ENCODE measurements around the gene RFNG. TPM values are rescaled to one million over a fixed set of nuclear protein-coding genes. Genes with fewer than 3 reads are reported as not detected.

Gene RFNG
- total and polyA plus RNA-seq, 7 experiments from 2014 or later, result 4.2 to 45.5 (median 28.1) TPM

GRCh38 chr17:82008941-82009405 lies 42.6 kb downstream of the RFNG start:
- intact Hi-C loops (cut with micrococcal nuclease), result no loop called here

GRCh38 chr17:82008258-82008940 lies 43.2 kb downstream of the RFNG start:
- H3K27ac ChIP-seq (ENCODE audit: low read depth, low read length), result no peak overlapping the region
- intact Hi-C loops (cut with micrococcal nuclease), result no loop called here
- H3K27me3 ChIP-seq (ENCODE audit: control insufficient read depth in 2 of 2, insufficient read depth in 2 of 2, low read length in 2 of 2), result no peaks in the 10 kb centered on the region
- Mint-ChIP-seq H3K4me1 (peaks cover 0 to 3% (median 0%) of the 10 kb centered on the region in 7 donors), H3K36me3 (no peaks in the 10 kb centered on the region), H3K4me3 (no peak overlapping the region), H3K9me3 (no peaks in the 10 kb centered on the region), H3K27me3 (no peaks in the 10 kb centered on the region), H3K27ac (no peak overlapping the region)
- no peak for ATAC-seq
- H3K9me3 ChIP-seq (ENCODE audit: control insufficient read depth in 2 of 3, low read length in 3 of 3), result no peaks in the 10 kb centered on the region
- H3K36me3 ChIP-seq (ENCODE audit: control insufficient read depth in 2 of 3, insufficient read depth in 3 of 3, low read length in 3 of 3), result peaks cover 0 to 10% (median 0%) of the 10 kb centered on the region in 3 experiments
- H3K4me3 ChIP-seq (ENCODE audit: low read length), result no peak overlapping the region
- no peak for DNase-seq
- ChIA-PET POLR2A (interaction anchor here (0.5 to 0.7 kb wide), 2 partner anchors 11 to 145 kb away, joined by 3 read pairs; no protein-coding TSS in a partner anchor), CTCF (no interaction called here)
- H3K4me1 ChIP-seq (ENCODE audit: control insufficient read depth in 2 of 2, insufficient read depth in 2 of 2, low read length in 2 of 2), result no peaks in the 10 kb centered on the region

More at GRCh38 chr17:82008941-82009405, 42.6 kb downstream of the RFNG start:
- Mint-ChIP-seq H3K4me1 (peaks cover 0 to 3% (median 0%) of the 10 kb centered on the region in 7 donors), H3K27ac (no peak overlapping the region), H3K36me3 (no peaks in the 10 kb centered on the region), H3K4me3 (no peak overlapping the region), H3K9me3 (no peaks in the 10 kb centered on the region), H3K27me3 (no peaks in the 10 kb centered on the region)
- Histone ChIP-seq H3K4me1 (ENCODE audit: control insufficient read depth in 2 of 2, insufficient read depth in 2 of 2, low read length in 2 of 2) (no peaks in the 10 kb centered on the region), H3K27me3 (ENCODE audit: control insufficient read depth in 2 of 2, insufficient read depth in 2 of 2, low read length in 2 of 2) (no peaks in the 10 kb centered on the region), H3K36me3 (ENCODE audit: control insufficient read depth in 2 of 3, insufficient read depth in 3 of 3, low read length in 3 of 3) (peaks cover 0 to 10% (median 0%) of the 10 kb centered on the region in 3 experiments), H3K27ac (ENCODE audit: low read depth, low read length) (no peak overlapping the region), H3K4me3 (ENCODE audit: low read length) (no peak overlapping the region), H3K9me3 (ENCODE audit: control insufficient read depth in 2 of 3, low read length in 3 of 3) (no peaks in the 10 kb centered on the region)
- ATAC-seq (no peak), DNase-seq (no peak)
- ChIA-PET POLR2A (interaction anchor here (0.5 to 0.7 kb wide), 2 partner anchors 12 to 145 kb away, joined by 3 read pairs; no protein-coding TSS in a partner anchor), CTCF (no interaction called here)

DNA sequence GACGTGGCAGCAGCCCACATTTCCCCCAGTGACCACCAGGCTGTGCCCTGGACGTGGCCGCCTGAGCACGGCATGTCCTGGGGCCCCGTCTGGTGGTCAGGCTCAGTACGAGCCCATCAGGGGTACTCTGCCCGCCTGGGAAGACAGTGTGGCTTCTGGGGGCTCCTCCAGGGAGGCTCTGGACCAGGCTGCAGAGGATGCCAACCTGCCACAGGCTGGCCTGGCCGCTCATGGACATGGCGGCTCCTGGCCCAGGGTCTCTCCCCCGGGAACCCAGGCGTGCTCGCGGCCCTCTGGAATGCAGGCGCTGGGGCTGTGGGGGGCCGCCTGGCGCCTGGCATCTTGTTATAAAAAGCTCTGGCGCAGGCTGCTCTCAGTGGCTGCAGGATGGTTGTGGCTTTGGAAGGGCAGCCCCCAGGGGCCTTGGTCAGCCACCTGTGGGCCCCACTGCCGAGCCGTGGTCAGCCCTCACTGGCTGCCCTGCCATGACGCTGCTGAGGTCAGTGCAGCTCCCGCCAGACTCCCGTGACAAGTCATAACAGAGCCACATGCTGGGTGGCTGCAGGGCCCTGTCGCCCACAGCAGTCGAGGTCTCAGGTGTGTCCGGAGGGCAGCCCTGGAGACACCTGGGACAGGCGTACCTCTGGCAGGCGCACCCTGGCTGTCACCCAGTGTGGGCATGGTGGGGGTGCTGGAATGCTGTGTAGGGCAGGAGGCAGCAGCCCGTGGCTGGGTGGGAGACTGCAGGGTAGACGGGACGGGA lies 43.9 kb downstream of the RFNG start:
- H3K4me1 ChIP-seq (ENCODE audit: control insufficient read depth in 2 of 2, insufficient read depth in 2 of 2, low read length in 2 of 2), result no peaks in the 10 kb centered on the region
- no peak overlapping the region for H3K27ac ChIP-seq (ENCODE audit: low read depth, low read length)
- intact Hi-C loops (cut with micrococcal nuclease), result no loop called here
- POLR2A ChIA-PET, result no interaction called here
- H3K9me3 ChIP-seq (ENCODE audit: control insufficient read depth in 2 of 3, low read length in 3 of 3), result no peaks in the 10 kb centered on the region
- Mint-ChIP-seq H3K4me3 (no peak overlapping the region), H3K9me3 (no peaks in the 10 kb centered on the region), H3K36me3 (no peaks in the 10 kb centered on the region), H3K4me1 (peaks cover 0 to 3% (median 0%) of the 10 kb centered on the region in 7 donors), H3K27me3 (no peaks in the 10 kb centered on the region), H3K27ac (no peak overlapping the region)
- H3K36me3 ChIP-seq (ENCODE audit: control insufficient read depth in 2 of 3, insufficient read depth in 3 of 3, low read length in 3 of 3), result peaks cover 0 to 10% (median 0%) of the 10 kb centered on the region in 3 experiments
- no peaks in the 10 kb centered on the region for H3K27me3 ChIP-seq (ENCODE audit: control insufficient read depth in 2 of 2, insufficient read depth in 2 of 2, low read length in 2 of 2)
- no peak overlapping the region for H3K4me3 ChIP-seq (ENCODE audit: low read length)
- no peak for ATAC-seq
- DNase-seq, result no peak
- CTCF ChIA-PET, result no interaction called here

DNA sequence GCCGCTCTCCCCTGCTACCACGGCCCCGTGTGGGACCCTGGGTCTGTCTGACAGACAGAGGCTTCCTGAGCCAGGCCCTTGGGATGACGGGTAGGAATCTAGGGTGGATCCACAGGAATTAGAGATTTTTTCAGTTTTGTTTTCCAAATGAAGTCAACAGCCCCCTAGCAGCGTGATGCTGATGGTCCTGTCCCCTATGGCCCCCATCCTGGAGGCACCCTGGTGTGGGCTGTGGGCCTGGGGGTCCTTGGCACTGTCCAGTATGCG lies 44.5 kb downstream of the RFNG start:
- Mint-ChIP-seq H3K27me3 (no peaks in the 10 kb centered on the region), H3K27ac (no peak overlapping the region), H3K4me3 (no peak overlapping the region), H3K36me3 (no peaks in the 10 kb centered on the region), H3K9me3 (no peaks in the 10 kb centered on the region), H3K4me1 (peaks cover 0 to 3% (median 0%) of the 10 kb centered on the region in 7 donors)
- Histone ChIP-seq H3K27me3 (ENCODE audit: control insufficient read depth in 2 of 2, insufficient read depth in 2 of 2, low read length in 2 of 2) (no peaks in the 10 kb centered on the region), H3K4me3 (ENCODE audit: low read length) (no peak overlapping the region), H3K4me1 (ENCODE audit: control insufficient read depth in 2 of 2, insufficient read depth in 2 of 2, low read length in 2 of 2) (no peaks in the 10 kb centered on the region), H3K9me3 (ENCODE audit: control insufficient read depth in 2 of 3, low read length in 3 of 3) (no peaks in the 10 kb centered on the region), H3K27ac (ENCODE audit: low read depth, low read length) (no peak overlapping the region), H3K36me3 (ENCODE audit: control insufficient read depth in 2 of 3, insufficient read depth in 3 of 3, low read length in 3 of 3) (peaks cover 0 to 9% (median 0%) of the 10 kb centered on the region in 3 experiments)
- CTCF ChIA-PET, result no interaction called here
- ATAC-seq (no peak), DNase-seq (no peak)
- intact Hi-C loops (cut with micrococcal nuclease), result no loop called here
- POLR2A ChIA-PET, result no interaction called here

DNA sequence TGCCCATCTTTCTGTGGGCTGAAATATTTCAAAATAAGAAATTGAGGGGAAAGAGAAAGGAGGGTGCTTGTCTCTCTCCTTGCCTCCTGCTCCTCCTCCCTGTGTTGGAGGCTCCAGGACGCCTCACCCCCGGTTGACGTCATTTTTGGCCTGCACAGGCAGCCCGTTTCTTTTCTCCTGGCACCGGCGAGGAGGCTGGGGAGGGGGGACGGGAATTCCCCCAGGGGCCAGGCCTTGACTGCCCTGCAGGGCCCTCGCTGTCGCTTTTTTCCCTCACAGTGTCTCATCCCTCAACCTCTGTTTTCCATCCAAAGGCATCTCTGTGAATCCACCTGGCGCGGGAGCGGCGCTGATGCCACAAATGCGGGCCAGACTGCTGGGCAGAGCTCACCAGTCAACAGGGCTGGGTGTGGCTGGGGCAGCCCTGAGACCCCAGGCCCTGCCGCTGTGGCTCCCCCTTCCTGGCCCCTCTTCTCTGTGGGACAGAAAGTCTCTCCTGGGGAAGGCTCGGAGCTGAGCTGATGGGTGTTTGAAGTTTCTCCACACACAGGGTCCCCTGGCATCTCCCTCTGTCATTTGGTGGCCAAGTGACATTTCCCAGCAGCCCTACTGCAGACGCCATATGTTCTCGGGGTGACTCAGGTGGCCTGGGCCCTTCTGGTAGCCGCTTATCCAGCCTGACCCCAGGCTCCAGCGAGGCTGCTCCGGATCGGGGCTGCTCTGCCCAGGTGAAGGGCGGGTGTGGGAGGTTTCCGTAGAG lies 45.0 kb downstream of the RFNG start:
- ChIA-PET CTCF (no interaction called here), POLR2A (no interaction called here)
- peaks cover 0 to 4% (median 0%) of the 10 kb centered on the region in 3 experiments for H3K36me3 ChIP-seq (ENCODE audit: control insufficient read depth in 2 of 3, insufficient read depth in 3 of 3, low read length in 3 of 3)
- no peaks in the 10 kb centered on the region for H3K27me3 ChIP-seq (ENCODE audit: control insufficient read depth in 2 of 2, insufficient read depth in 2 of 2, low read length in 2 of 2)
- DNase-seq (no peak), ATAC-seq (no peak)
- intact Hi-C loops (cut with micrococcal nuclease), result no loop called here
- no peak overlapping the region for H3K4me3 ChIP-seq (ENCODE audit: low read length)
- Mint-ChIP-seq H3K9me3 (no peaks in the 10 kb centered on the region), H3K36me3 (no peaks in the 10 kb centered on the region), H3K4me3 (no peak overlapping the region), H3K27ac (no peak overlapping the region), H3K4me1 (peaks cover 0 to 3% (median 0%) of the 10 kb centered on the region in 7 donors), H3K27me3 (no peaks in the 10 kb centered on the region)
- H3K4me1 ChIP-seq (ENCODE audit: control insufficient read depth in 2 of 2, insufficient read depth in 2 of 2, low read length in 2 of 2), result no peaks in the 10 kb centered on the region
- H3K9me3 ChIP-seq (ENCODE audit: control insufficient read depth in 2 of 3, low read length in 3 of 3), result no peaks in the 10 kb centered on the region
- H3K27ac ChIP-seq (ENCODE audit: low read depth, low read length), result no peak overlapping the region

DNA sequence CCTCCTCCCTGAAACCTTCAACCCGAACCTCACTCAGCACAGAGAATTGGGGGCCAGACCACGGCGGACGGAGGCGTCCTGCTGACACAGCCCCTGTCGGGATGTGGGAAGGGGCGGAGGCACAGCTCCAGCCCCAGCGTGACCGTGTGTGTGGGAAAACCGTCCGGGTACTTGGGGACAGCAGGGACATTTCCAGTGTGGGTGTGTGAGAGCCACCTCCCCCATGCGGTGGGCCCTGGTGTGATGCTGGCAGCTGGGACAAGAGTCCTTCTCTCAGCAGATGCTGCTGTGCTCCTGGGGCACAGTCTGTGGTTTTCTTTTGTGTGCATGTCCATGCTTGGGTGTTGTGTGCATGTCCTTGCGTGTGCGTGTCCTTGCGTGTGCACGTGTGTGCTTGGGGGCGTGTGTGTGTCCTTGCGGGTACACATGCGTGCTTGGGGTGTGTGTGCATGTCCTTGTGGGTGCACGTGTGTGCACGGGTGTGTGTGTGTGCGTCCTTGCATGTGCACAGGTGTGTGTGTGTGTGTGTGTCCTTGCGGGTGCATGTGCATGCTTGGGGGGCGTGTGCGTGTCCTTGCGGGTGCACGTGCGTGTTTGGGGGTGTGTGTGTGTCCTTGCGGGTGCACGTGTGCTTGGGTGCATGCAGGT lies 45.8 kb downstream of the RFNG start:
- POLR2A ChIA-PET, result no interaction called here
- Histone ChIP-seq H3K4me3 (ENCODE audit: low read length) (no peak overlapping the region), H3K36me3 (ENCODE audit: control insufficient read depth in 2 of 3, insufficient read depth in 3 of 3, low read length in 3 of 3) (no peaks in the 10 kb centered on the region), H3K4me1 (ENCODE audit: control insufficient read depth in 2 of 2, insufficient read depth in 2 of 2, low read length in 2 of 2) (no peaks in the 10 kb centered on the region), H3K27ac (ENCODE audit: low read depth, low read length) (no peak overlapping the region), H3K27me3 (ENCODE audit: control insufficient read depth in 2 of 2, insufficient read depth in 2 of 2, low read length in 2 of 2) (no peaks in the 10 kb centered on the region), H3K9me3 (ENCODE audit: control insufficient read depth in 2 of 3, low read length in 3 of 3) (no peaks in the 10 kb centered on the region)
- intact Hi-C loops (cut with micrococcal nuclease), result no loop called here
- DNase-seq (no peak), ATAC-seq (no peak)
- no peaks in the 10 kb centered on the region for H3K9me3 Mint-ChIP-seq
- H3K27ac Mint-ChIP-seq, result peak overlapping the region in 1 of 9 donors; percentile 36
- peaks cover 0 to 3% (median 0%) of the 10 kb centered on the region in 7 donors for H3K4me1 Mint-ChIP-seq
- no peak overlapping the region for H3K4me3 Mint-ChIP-seq
- CTCF ChIA-PET, result no interaction called here
- no peaks in the 10 kb centered on the region for H3K36me3 Mint-ChIP-seq
- H3K27me3 Mint-ChIP-seq, result no peaks in the 10 kb centered on the region
